H1 (cell line): Measurements from ENCODE around the gene FKBP5. TPM values are rescaled to one million over a fixed set of nuclear protein-coding genes. Genes with fewer than 3 reads are reported as not detected.

Source experiments
- CTCF ChIA-PET: fragments of 300-600 bp; sonication (Branson Sonifier 250); formaldehyde crosslinking; loops from one replicate; lab custom pipeline; 2021; ENCODE audit not compliant: partially characterized antibody; lab: Charles Lee
- POLR2A ChIA-PET: fragments of 300-600 bp; sonication (Branson Sonifier 250); formaldehyde crosslinking; loops from one replicate; lab custom pipeline; 2021; ENCODE audit warnings: inconsistent platforms; ENCODE audit not compliant: partially characterized antibody; lab: Charles Lee
- DNase-seq, 2 experiments: peaks; one replicate each; pipeline versions ENCODE4 v3.0.0 to v3.0.0-alpha.2; 2010 to 2022; ENCODE audit warnings: low spot score in 2 of 2, low read depth in 1 of 2, mixed read lengths in 1 of 2
- FAIRE-seq: peaks from 2 replicates; lab custom pipeline; 2011; peaks lifted over from hg19 to GRCh38; lab: Jason Lieb, UNC
- H2AFZ ChIP-seq: 2 replicates; pipeline ENCODE4 v1.8.1; 2012; ENCODE audit warnings: low read length, inconsistent platforms
- H2AK5ac ChIP-seq: 2 replicates; pipeline ENCODE4 v1.6.1; 2013; ENCODE audit warnings: low read depth, low read length
- H2BK120ac ChIP-seq: replicated peaks from 2 replicates; pipeline ENCODE3; 2013; ENCODE audit warnings: low read depth, low read length, inconsistent platforms
- H2BK12ac ChIP-seq: 2 replicates; pipeline ENCODE4 v1.6.1; 2013; ENCODE audit warnings: low read depth, low read length
- H2BK15ac ChIP-seq: 2 replicates; pipeline ENCODE4 v1.6.1; 2013; ENCODE audit warnings: low read length
- H2BK20ac ChIP-seq: 2 replicates; pipeline ENCODE4 v1.6.1; 2013; ENCODE audit warnings: low read length
- H2BK5ac ChIP-seq: 2 replicates; pipeline ENCODE4 v1.6.1; 2013; ENCODE audit warnings: low read depth, low read length
- H3K14ac ChIP-seq: 2 replicates; pipeline ENCODE4 v1.6.1; 2013; ENCODE audit warnings: inconsistent platforms; ENCODE audit not compliant: insufficient read length
- H3K18ac ChIP-seq: 2 replicates; pipeline ENCODE4 v1.6.1; 2013; ENCODE audit warnings: low read length; ENCODE audit errors: extremely low read depth
- H3K23ac ChIP-seq: 2 replicates; pipeline ENCODE4 v1.6.1; 2013; ENCODE audit warnings: inconsistent platforms; ENCODE audit not compliant: insufficient read length
- H3K23me2 ChIP-seq: 2 replicates; pipeline ENCODE4 v1.6.1; 2013; ENCODE audit warnings: low read depth, low read length
- H3K27ac ChIP-seq: 2 replicates; pipeline ENCODE4 v1.6.1; 2011; ENCODE audit warnings: low read depth, low read length, inconsistent platforms
- H3K27me3 ChIP-seq, 4 experiments: replicated peaks in 1 of 4; 1 replicate in 1 of 4; 2 replicates in 3 of 4; pipeline versions ENCODE4 v1.6.1 to v1.8.1; 2011 to 2013; ENCODE audit warnings: low read length in 3 of 4, mild to moderate bottlenecking in 3 of 4, inconsistent platforms in 2 of 4, mixed read lengths in 2 of 4, moderate library complexity in 1 of 4; ENCODE audit not compliant: control insufficient read depth in 3 of 4, insufficient read depth in 3 of 4; ENCODE audit errors: extremely low read depth in 1 of 4
- H3K36me3 ChIP-seq, 4 experiments: 2 replicates each; pipeline versions ENCODE4 v1.6.1 to v1.8.1; 2011 to 2013; ENCODE audit warnings: mild to moderate bottlenecking in 4 of 4, low read length in 3 of 4, moderate library complexity in 2 of 4, control low read depth in 1 of 4, inconsistent platforms in 1 of 4; ENCODE audit not compliant: insufficient read depth in 4 of 4, control insufficient read depth in 2 of 4
- H3K4ac ChIP-seq: replicated peaks from 2 replicates; pipeline ENCODE3; 2013; ENCODE audit warnings: low read length, low read depth, mixed read lengths, inconsistent platforms; ENCODE audit not compliant: insufficient read length
- H3K4me1 ChIP-seq, 4 experiments: replicated peaks in 1 of 4; 1 replicate in 1 of 4; 2 replicates in 3 of 4; pipeline versions ENCODE4 v1.6.1 to v1.8.1; 2011 to 2013; ENCODE audit warnings: low read length in 3 of 4, inconsistent platforms in 2 of 4, mixed read lengths in 1 of 4; ENCODE audit not compliant: insufficient read depth in 4 of 4, control insufficient read depth in 3 of 4
- H3K4me2 ChIP-seq, 2 experiments: 2 replicates each; pipeline versions ENCODE4 v1.6.1 to v1.8.1; 2011 to 2013; ENCODE audit warnings: low read depth in 2 of 2, low read length in 2 of 2, control low read depth in 1 of 2, inconsistent platforms in 1 of 2, mild to moderate bottlenecking in 1 of 2; ENCODE audit not compliant: insufficient read depth in 1 of 2
- H3K4me3 ChIP-seq, 4 experiments: fragments of 200-600, 300-600 bp in 1 of 4; sonication (generic), shearing (Covaris generic), sonication (Bioruptor Twin) in 1 of 4; 2 replicates each; pipeline versions ENCODE4 v1.5.1 to v1.8.1; 2011 to 2016; ENCODE audit warnings: low read length in 4 of 4, low read depth in 3 of 4, control low read depth in 2 of 4, inconsistent platforms in 2 of 4, mild to moderate bottlenecking in 2 of 4, mixed read lengths in 1 of 4, moderate library complexity in 1 of 4; ENCODE audit not compliant: insufficient read depth in 2 of 4; ENCODE audit errors: extremely low read depth in 1 of 4
- H3K56ac ChIP-seq: replicated peaks from 2 replicates; pipeline ENCODE3; 2013; ENCODE audit warnings: low read depth, mild to moderate bottlenecking, mixed read lengths, low read length, inconsistent platforms; ENCODE audit not compliant: insufficient read length
- H3K79me1 ChIP-seq: 2 replicates; pipeline ENCODE4 v1.6.1; 2013; ENCODE audit warnings: low read depth, low read length, control low read depth
- H3K79me2 ChIP-seq, 2 experiments: 2 replicates each; pipeline versions ENCODE4 v1.6.1 to v1.8.1; 2012 to 2013; ENCODE audit warnings: low read length in 2 of 2, mild to moderate bottlenecking in 2 of 2, inconsistent platforms in 1 of 2; ENCODE audit not compliant: insufficient read depth in 2 of 2, control insufficient read depth in 1 of 2
- H3K9ac ChIP-seq, 4 experiments: replicated peaks in 1 of 4; 1 replicate in 1 of 4; 2 replicates in 3 of 4; pipeline versions ENCODE4 v1.6.1 to v1.8.1; 2011 to 2013; ENCODE audit warnings: low read depth in 3 of 4, low read length in 3 of 4, control low read depth in 2 of 4, mild to moderate bottlenecking in 2 of 4, moderate library complexity in 2 of 4, inconsistent platforms in 1 of 4; ENCODE audit errors: extremely low read depth in 1 of 4
- H3K9me3 ChIP-seq, 2 experiments: 2 replicates each; pipeline versions ENCODE4 v1.6.1 to v1.8.1; 2012 to 2013; ENCODE audit warnings: mild to moderate bottlenecking in 2 of 2, moderate library complexity in 2 of 2, control low read depth in 1 of 2, inconsistent platforms in 1 of 2, low read depth in 1 of 2, low read length in 1 of 2, mixed read lengths in 1 of 2; ENCODE audit not compliant: insufficient read depth in 2 of 2
- H4K20me1 ChIP-seq, 2 experiments: replicated peaks in 1 of 2; 2 replicates each; pipeline versions ENCODE3 to v1.8.1; 2011 to 2013; ENCODE audit warnings: inconsistent platforms in 2 of 2, low read length in 2 of 2, mild to moderate bottlenecking in 1 of 2; ENCODE audit not compliant: insufficient read depth in 2 of 2, control insufficient read depth in 1 of 2
- H4K5ac ChIP-seq: 2 replicates; pipeline ENCODE4 v1.6.1; 2013; ENCODE audit warnings: low read length, low read depth, mixed read lengths, inconsistent platforms; ENCODE audit not compliant: insufficient read length
- H4K8ac ChIP-seq: 2 replicates; pipeline ENCODE4 v1.8.0; 2013; ENCODE audit warnings: mild to moderate bottlenecking, moderate library complexity, low read length, inconsistent platforms; ENCODE audit not compliant: insufficient read depth; ENCODE audit errors: extremely low read depth
- H4K91ac ChIP-seq: replicated peaks from 2 replicates; pipeline ENCODE3; 2013; ENCODE audit warnings: low read length, mixed read lengths, inconsistent platforms; ENCODE audit not compliant: insufficient read length
- BCL11A ChIP-seq, 2 experiments: IDR thresholded peaks; one replicate each; pipeline ENCODE4 v1.6.1; 2011; ENCODE audit warnings: low read depth in 2 of 2, low read length in 2 of 2, mild to moderate bottlenecking in 2 of 2
- CEBPB ChIP-seq: IDR thresholded peaks from 2 replicates; pipeline ENCODE4 v1.6.1; 2012; ENCODE audit warnings: low read depth, low read length
- CHD1 ChIP-seq: IDR thresholded peaks from 2 replicates; pipeline ENCODE4 v1.6.1; 2012; ENCODE audit warnings: low read depth, low read length, improper control_type of control experiment
- CTBP2 ChIP-seq: IDR thresholded peaks from 2 replicates; pipeline ENCODE4 v1.7.0; 2011; ENCODE audit warnings: borderline replicate concordance, mild to moderate bottlenecking, moderate library complexity, mixed read lengths, low read length; ENCODE audit not compliant: insufficient read depth, insufficient read length
- HDAC2 ChIP-seq, 2 experiments: fragments of 300-600 bp in 1 of 2; sonication (generic) in 1 of 2; IDR thresholded peaks; 2 replicates each; pipeline ENCODE4 v1.6.1; 2011 to 2012; ENCODE audit warnings: low read depth in 2 of 2, low read length in 2 of 2, mild to moderate bottlenecking in 2 of 2, moderate library complexity in 2 of 2, borderline replicate concordance in 1 of 2, inconsistent platforms in 1 of 2
- KDM1A ChIP-seq: fragments of 200-600, 300-600 bp; sonication (generic); IDR thresholded peaks from 2 replicates; pipeline ENCODE4 v1.7.1; 2016; ENCODE audit warnings: mild to moderate bottlenecking, low read length, borderline replicate concordance
- PHF8 ChIP-seq: fragments of 200-600 bp; sonication (generic); conservative IDR thresholded peaks from 2 replicates; pipeline ENCODE4 v1.7.1; 2012; ENCODE audit warnings: low read depth, mild to moderate bottlenecking, inconsistent platforms, low read length, moderate library complexity
- POLR2A ChIP-seq, 2 experiments: IDR thresholded peaks; 1 replicate in 1 of 2; 2 replicates in 1 of 2; pipeline ENCODE4 v1.6.1; 2011; ENCODE audit warnings: low read depth in 2 of 2, low read length in 2 of 2, mild to moderate bottlenecking in 2 of 2; ENCODE audit errors: control extremely low read depth in 1 of 2
- POLR2AphosphoS5 ChIP-seq: IDR thresholded peaks from 2 replicates; pipeline ENCODE4 v1.6.1; 2011; ENCODE audit warnings: low read depth, low read length
- RBBP5 ChIP-seq: IDR thresholded peaks from 2 replicates; pipeline ENCODE4 v1.7.1; 2012; ENCODE audit warnings: low read depth, mild to moderate bottlenecking, inconsistent platforms, low read length, moderate library complexity, borderline replicate concordance
- SIN3A ChIP-seq, 2 experiments: IDR thresholded peaks in 1 of 2; conservative IDR thresholded peaks in 1 of 2; 2 replicates each; pipeline ENCODE4 v1.6.1; 2011 to 2012; ENCODE audit warnings: low read length in 2 of 2, improper control_type of control experiment in 1 of 2, low read depth in 1 of 2, mild to moderate bottlenecking in 1 of 2
- TEAD4 ChIP-seq: IDR thresholded peaks from 2 replicates; pipeline ENCODE4 v1.6.1; 2012; ENCODE audit warnings: low read depth, low read length, inconsistent platforms, mixed read lengths
- YY1 ChIP-seq: IDR thresholded peaks from 2 replicates; pipeline ENCODE4 v1.6.1; 2011; ENCODE audit warnings: low read depth, mild to moderate bottlenecking, low read length
- WGBS, 2 experiments: shearing (Covaris generic) in 1 of 2; methylation state at CpG; one replicate each; pipeline versions ENCODE4 v1.1.6 to v1.1.7; 2013 to 2015; ENCODE audit warnings: low lambda C conversion rate in 2 of 2, mixed read lengths in 2 of 2, inconsistent platforms in 1 of 2, low coverage in 1 of 2, missing lambda C conversion rate in 1 of 2; ENCODE audit not compliant: insufficient replicate concordance in 2 of 2, insufficient coverage in 1 of 2, insufficient read length in 1 of 2; ENCODE audit errors: extremely low coverage in 1 of 2, missing lambda C conversion rate in 1 of 2; 5-methylcytosine and 5-hydroxymethylcytosine counted together
- polyA plus RNA-seq, 7 experiments: library from polyadenylated mRNA; depleted of rRNA in 3 of 7; stranded (reverse) in 5 of 7; unstranded in 2 of 7; fragments of >200 nt in 5 of 7; fragments of 200-250 nt in 2 of 7; gene quantifications; 1 replicate in 5 of 7; 2 replicates in 1 of 7; 4 replicates in 1 of 7; pipeline versions ENCODE4 v1.2.1 to v1.2.3, GENCODE V29; 2011 to 2013; ENCODE audit warnings: missing spikeins in 2 of 7, mixed read lengths in 2 of 7
- total RNA-seq: library from RNA; stranded (reverse); fragmentation: NEBNext Ultra II Directional; extraction: Animal tissue kit (Norgen Biotek cat#: 25700); gene quantifications from 2 replicates; pipeline ENCODE4 v1.2.1, GENCODE V29; 2021
- TF ChIP-seq, protein P1 (sequence below): IDR thresholded peaks from 2 replicates; pipeline ENCODE4 v1.6.1; 2012; ENCODE audit warnings: inconsistent platforms

The FKBP5 gene
- total and polyA plus RNA-seq, 2 of the 8 experiments (the other 6 are each of a cell fraction or from before 2014, with no cell fraction given): 14.3 to 40.4 TPM

DNA sequence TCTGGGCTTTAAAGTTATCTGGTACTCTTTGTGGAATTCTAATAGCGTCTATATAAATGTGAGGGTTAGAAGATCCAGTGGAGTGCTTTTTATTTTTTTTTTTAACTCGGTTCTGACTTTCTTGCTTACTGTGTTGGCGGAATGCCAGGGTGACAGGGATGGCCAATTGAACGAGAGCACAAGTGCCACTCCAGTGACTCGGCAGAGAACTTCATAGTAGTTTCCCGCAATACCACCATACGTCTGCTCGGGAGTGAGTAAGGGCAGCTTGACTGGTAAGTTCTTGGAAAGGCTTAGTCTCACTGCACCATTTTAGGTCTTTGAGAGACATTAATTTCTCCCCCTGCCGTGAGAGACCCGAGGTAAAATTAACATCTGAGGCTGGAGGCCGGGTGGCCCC lies 126.7 kb downstream of the FKBP5 start:
- Histone ChIP-seq H3K79me2 (peaks cover 0 to 6% of the 10 kb centered on the region in 2 experiments; a peak in 2 of 4 replicates), H2AK5ac (no peak overlapping the region), H4K91ac (no peak overlapping the region), H2BK120ac (no peak overlapping the region), H3K9me3 (no peaks in the 10 kb centered on the region), H3K56ac (no peak overlapping the region), H2BK12ac (no peak overlapping the region), H3K36me3 (peaks cover 0 to 4% (median 0%) of the 10 kb centered on the region in 4 experiments; a peak in 2 of 8 replicates), H3K4me3 (no peak overlapping the region), H3K79me1 (no peaks in the 10 kb centered on the region), H3K23ac (no peak overlapping the region), H4K5ac (no peak overlapping the region), H4K8ac (no peak overlapping the region), H3K9ac (no peak overlapping the region), H3K18ac (no peak overlapping the region), H3K14ac (no peak overlapping the region), H3K27ac (no peak overlapping the region), H2BK15ac (no peak overlapping the region), H2AFZ (no peak overlapping the region), H2BK20ac (no peak overlapping the region), H4K20me1 (peaks cover 0 to 1% of the 10 kb centered on the region in 2 experiments), H3K27me3 (no peaks in the 10 kb centered on the region), H3K4ac (no peak overlapping the region), H2BK5ac (no peak overlapping the region), H3K4me2 (no peak overlapping the region), H3K23me2 (0 out of 2 replicates have a peak, but pooled peaks cover 2% of the 10 kb centered on the region), H3K4me1 (peaks cover 0 to 4% (median 2%) of the 10 kb centered on the region in 4 experiments; a peak in 4 of 7 replicates)
- ChIA-PET POLR2A (interaction anchor here (0.6 to 1.1 kb wide), 3 partner anchors 13 to 182 kb away, joined by 3 read pairs; no protein-coding TSS in a partner anchor), CTCF (interaction anchor here (0.6 to 6.2 kb wide), 8 partner anchors 7 to 175 kb away, joined by 3 to 46 read pairs (median 6); partner anchors contain the start of gene ARMC12)
- FAIRE-seq: no peak
- 87% methylated on average over 11 of the region's 11 CpGs; no CpG with 5 or more reads in 1 of the 2 experiments for WGBS, 2 experiments
- DNase-seq: no peak
- TF ChIP-seq CTBP2 (no peak), POLR2AphosphoS5 (no peak), BCL11A (IDR thresholded peaks at IDR 0.05; ENCODE audit: low read depth in 2 of 2, low read length in 2 of 2) (no peak), HDAC2 (IDR thresholded peaks at IDR 0.05; ENCODE audit: borderline replicate concordance in 1 of 2, low read depth in 2 of 2, low read length in 2 of 2) (no peak), YY1 (no peak), KDM1A (no peak), PHF8 (no peak), CEBPB (no peak), POLR2A (IDR thresholded peaks at IDR 0.05; ENCODE audit: control extremely low read depth in 1 of 2, low read depth in 2 of 2, low read length in 2 of 2) (no peak), TEAD4 (no peak), RBBP5 (no peak), SIN3A (conservative IDR thresholded peaks at IDR 0.05 in 1 of 2, IDR thresholded peaks at IDR 0.05 in 1 of 2; ENCODE audit: low read depth in 1 of 2, low read length in 2 of 2) (no peak), CHD1 (no peak)
- TF ChIP-seq, protein P1, sequence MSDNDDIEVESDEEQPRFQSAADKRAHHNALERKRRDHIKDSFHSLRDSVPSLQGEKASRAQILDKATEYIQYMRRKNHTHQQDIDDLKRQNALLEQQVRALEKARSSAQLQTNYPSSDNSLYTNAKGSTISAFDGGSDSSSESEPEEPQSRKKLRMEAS: no peak
